H1 (cell line): Measurements from ENCODE around the gene VAMP2. TPM values are rescaled to one million over a fixed set of nuclear protein-coding genes. Genes with fewer than 3 reads are reported as not detected.

Source experiments
- CBX5 ChIP-seq: fragments of 300-800, 300-1000 bp; sonication (generic); IDR thresholded peaks from 2 replicates; pipeline ENCODE4 v1.7.1; 2016; ENCODE audit warnings: antibody characterized with exemption, low read length, low read depth
- CHD1 ChIP-seq: IDR thresholded peaks from 2 replicates; pipeline ENCODE4 v1.6.1; 2012; ENCODE audit warnings: low read depth, low read length, improper control_type of control experiment
- SAP30 ChIP-seq: fragments of 300-600 bp; sonication (generic); IDR thresholded peaks from 2 replicates; pipeline ENCODE4 v1.7.1; 2012; ENCODE audit warnings: low read length, moderate library complexity, mild to moderate bottlenecking, inconsistent platforms; ENCODE audit not compliant: insufficient read depth, insufficient replicate concordance
- SIRT6 ChIP-seq: IDR thresholded peaks from one replicate; pipeline ENCODE4 v1.7.1; 2012; ENCODE audit warnings: low read length, inconsistent platforms
- polyA plus RNA-seq, 7 experiments: library from polyadenylated mRNA; depleted of rRNA in 3 of 7; stranded (reverse) in 5 of 7; unstranded in 2 of 7; fragments of >200 nt in 5 of 7; fragments of 200-250 nt in 2 of 7; gene quantifications; 1 replicate in 5 of 7; 2 replicates in 1 of 7; 4 replicates in 1 of 7; pipeline versions ENCODE4 v1.2.1 to v1.2.3, GENCODE V29; 2011 to 2013; ENCODE audit warnings: missing spikeins in 2 of 7, mixed read lengths in 2 of 7
- total RNA-seq: library from RNA; stranded (reverse); fragmentation: NEBNext Ultra II Directional; extraction: Animal tissue kit (Norgen Biotek cat#: 25700); gene quantifications from 2 replicates; pipeline ENCODE4 v1.2.1, GENCODE V29; 2021
- TF ChIP-seq, protein P1 (sequence below): fragments of 300-600 bp; sonication (generic); IDR thresholded peaks from 2 replicates; pipeline ENCODE4 v1.7.1; 2012; ENCODE audit warnings: low read length, moderate library complexity, mild to moderate bottlenecking, inconsistent platforms; ENCODE audit not compliant: insufficient replicate concordance
- TF ChIP-seq, protein P2 (sequence below): IDR thresholded peaks from 2 replicates; pipeline ENCODE4 v1.6.1; 2012; ENCODE audit warnings: inconsistent platforms

The VAMP2 gene
- total and polyA plus RNA-seq, 2 of the 8 experiments (the other 6 are each of a cell fraction or from before 2014, with no cell fraction given): 19.3 to 20.5 TPM

DNA sequence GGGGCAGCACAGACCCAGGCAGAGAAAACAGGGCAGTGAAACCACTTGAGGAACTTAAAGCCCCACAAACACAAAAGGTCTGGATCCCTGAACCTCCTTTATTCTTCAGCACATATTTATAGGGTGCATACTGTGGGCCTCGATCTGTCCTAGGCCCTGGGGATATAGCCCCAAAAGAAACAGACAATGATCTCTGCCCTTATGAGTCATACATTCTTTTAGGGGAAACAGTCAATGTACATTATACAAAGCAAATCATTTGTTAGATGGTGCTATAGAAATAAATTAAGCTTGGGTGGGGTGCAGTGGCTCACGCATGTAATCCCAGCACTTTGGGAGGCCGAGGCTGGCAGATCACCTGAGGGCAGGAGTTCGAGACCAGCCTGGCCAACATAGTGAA, 28.8 kb downstream of the VAMP2 start (continued):
- TF ChIP-seq, protein P1, sequence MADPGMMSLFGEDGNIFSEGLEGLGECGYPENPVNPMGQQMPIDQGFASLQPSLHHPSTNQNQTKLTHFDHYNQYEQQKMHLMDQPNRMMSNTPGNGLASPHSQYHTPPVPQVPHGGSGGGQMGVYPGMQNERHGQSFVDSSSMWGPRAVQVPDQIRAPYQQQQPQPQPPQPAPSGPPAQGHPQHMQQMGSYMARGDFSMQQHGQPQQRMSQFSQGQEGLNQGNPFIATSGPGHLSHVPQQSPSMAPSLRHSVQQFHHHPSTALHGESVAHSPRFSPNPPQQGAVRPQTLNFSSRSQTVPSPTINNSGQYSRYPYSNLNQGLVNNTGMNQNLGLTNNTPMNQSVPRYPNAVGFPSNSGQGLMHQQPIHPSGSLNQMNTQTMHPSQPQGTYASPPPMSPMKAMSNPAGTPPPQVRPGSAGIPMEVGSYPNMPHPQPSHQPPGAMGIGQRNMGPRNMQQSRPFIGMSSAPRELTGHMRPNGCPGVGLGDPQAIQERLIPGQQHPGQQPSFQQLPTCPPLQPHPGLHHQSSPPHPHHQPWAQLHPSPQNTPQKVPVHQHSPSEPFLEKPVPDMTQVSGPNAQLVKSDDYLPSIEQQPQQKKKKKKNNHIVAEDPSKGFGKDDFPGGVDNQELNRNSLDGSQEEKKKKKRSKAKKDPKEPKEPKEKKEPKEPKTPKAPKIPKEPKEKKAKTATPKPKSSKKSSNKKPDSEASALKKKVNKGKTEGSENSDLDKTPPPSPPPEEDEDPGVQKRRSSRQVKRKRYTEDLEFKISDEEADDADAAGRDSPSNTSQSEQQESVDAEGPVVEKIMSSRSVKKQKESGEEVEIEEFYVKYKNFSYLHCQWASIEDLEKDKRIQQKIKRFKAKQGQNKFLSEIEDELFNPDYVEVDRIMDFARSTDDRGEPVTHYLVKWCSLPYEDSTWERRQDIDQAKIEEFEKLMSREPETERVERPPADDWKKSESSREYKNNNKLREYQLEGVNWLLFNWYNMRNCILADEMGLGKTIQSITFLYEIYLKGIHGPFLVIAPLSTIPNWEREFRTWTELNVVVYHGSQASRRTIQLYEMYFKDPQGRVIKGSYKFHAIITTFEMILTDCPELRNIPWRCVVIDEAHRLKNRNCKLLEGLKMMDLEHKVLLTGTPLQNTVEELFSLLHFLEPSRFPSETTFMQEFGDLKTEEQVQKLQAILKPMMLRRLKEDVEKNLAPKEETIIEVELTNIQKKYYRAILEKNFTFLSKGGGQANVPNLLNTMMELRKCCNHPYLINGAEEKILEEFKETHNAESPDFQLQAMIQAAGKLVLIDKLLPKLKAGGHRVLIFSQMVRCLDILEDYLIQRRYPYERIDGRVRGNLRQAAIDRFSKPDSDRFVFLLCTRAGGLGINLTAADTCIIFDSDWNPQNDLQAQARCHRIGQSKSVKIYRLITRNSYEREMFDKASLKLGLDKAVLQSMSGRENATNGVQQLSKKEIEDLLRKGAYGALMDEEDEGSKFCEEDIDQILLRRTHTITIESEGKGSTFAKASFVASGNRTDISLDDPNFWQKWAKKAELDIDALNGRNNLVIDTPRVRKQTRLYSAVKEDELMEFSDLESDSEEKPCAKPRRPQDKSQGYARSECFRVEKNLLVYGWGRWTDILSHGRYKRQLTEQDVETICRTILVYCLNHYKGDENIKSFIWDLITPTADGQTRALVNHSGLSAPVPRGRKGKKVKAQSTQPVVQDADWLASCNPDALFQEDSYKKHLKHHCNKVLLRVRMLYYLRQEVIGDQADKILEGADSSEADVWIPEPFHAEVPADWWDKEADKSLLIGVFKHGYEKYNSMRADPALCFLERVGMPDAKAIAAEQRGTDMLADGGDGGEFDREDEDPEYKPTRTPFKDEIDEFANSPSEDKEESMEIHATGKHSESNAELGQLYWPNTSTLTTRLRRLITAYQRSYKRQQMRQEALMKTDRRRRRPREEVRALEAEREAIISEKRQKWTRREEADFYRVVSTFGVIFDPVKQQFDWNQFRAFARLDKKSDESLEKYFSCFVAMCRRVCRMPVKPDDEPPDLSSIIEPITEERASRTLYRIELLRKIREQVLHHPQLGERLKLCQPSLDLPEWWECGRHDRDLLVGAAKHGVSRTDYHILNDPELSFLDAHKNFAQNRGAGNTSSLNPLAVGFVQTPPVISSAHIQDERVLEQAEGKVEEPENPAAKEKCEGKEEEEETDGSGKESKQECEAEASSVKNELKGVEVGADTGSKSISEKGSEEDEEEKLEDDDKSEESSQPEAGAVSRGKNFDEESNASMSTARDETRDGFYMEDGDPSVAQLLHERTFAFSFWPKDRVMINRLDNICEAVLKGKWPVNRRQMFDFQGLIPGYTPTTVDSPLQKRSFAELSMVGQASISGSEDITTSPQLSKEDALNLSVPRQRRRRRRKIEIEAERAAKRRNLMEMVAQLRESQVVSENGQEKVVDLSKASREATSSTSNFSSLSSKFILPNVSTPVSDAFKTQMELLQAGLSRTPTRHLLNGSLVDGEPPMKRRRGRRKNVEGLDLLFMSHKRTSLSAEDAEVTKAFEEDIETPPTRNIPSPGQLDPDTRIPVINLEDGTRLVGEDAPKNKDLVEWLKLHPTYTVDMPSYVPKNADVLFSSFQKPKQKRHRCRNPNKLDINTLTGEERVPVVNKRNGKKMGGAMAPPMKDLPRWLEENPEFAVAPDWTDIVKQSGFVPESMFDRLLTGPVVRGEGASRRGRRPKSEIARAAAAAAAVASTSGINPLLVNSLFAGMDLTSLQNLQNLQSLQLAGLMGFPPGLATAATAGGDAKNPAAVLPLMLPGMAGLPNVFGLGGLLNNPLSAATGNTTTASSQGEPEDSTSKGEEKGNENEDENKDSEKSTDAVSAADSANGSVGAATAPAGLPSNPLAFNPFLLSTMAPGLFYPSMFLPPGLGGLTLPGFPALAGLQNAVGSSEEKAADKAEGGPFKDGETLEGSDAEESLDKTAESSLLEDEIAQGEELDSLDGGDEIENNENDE: no peak
- TF ChIP-seq, protein P2, sequence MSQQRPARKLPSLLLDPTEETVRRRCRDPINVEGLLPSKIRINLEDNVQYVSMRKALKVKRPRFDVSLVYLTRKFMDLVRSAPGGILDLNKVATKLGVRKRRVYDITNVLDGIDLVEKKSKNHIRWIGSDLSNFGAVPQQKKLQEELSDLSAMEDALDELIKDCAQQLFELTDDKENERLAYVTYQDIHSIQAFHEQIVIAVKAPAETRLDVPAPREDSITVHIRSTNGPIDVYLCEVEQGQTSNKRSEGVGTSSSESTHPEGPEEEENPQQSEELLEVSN: no peak
- TF ChIP-seq SIRT6 (no peak), CHD1 (no peak), CBX5 (no peak), SAP30 (no peak)
